SK-N-SH (cell line): ENCODE results near the gene RUFY2.

Experiments
- CHD2 ChIP-seq: fragments of 150-350 bp; IDR thresholded peaks from 2 replicates; pipeline ENCODE4 v1.6.1; 2018; ENCODE audit warnings: low read length; ENCODE audit not compliant: partially characterized antibody
- JUND ChIP-seq: IDR thresholded peaks from 2 replicates; pipeline ENCODE4 v1.4.0; 2012
- MXI1 ChIP-seq: IDR thresholded peaks from 2 replicates; pipeline ENCODE4 v1.6.1; 2012; ENCODE audit warnings: mild to moderate bottlenecking, low read depth, low read length, improper control_type of control experiment
- NFIC ChIP-seq: IDR thresholded peaks from 2 replicates; pipeline ENCODE4 v1.4.0; 2012; ENCODE audit warnings: borderline replicate concordance
- POLR2AphosphoS5 ChIP-seq: IDR thresholded peaks from 2 replicates; pipeline ENCODE4 v1.6.1; 2012; ENCODE audit warnings: low read depth, low read length
- RCOR1 ChIP-seq: fragments of 150-350 bp; IDR thresholded peaks from 2 replicates; pipeline ENCODE4 v1.6.1; 2017; ENCODE audit warnings: antibody characterized with exemption, low read length
- SIN3A ChIP-seq: IDR thresholded peaks from 2 replicates; pipeline ENCODE4 v1.6.1; 2012; ENCODE audit warnings: low read depth, mild to moderate bottlenecking, low read length, moderate library complexity, borderline replicate concordance
- TAF1 ChIP-seq: IDR thresholded peaks from 2 replicates; pipeline ENCODE4 v1.6.1; 2012; ENCODE audit warnings: low read depth, mild to moderate bottlenecking, low read length, moderate library complexity, borderline replicate concordance
- USF1 ChIP-seq: IDR thresholded peaks from 2 replicates; pipeline ENCODE4 v1.4.0; 2012; ENCODE audit warnings: low read depth, borderline replicate concordance
- YY1 ChIP-seq: IDR thresholded peaks from 2 replicates; pipeline ENCODE4 v1.4.0; 2012; ENCODE audit warnings: low read depth, mild to moderate bottlenecking
- TF ChIP-seq, protein P1 (sequence below): fragments of 200-600 bp; sonication (generic); IDR thresholded peaks from 2 replicates; pipeline ENCODE4 v1.6.1; 2017; ENCODE audit warnings: antibody characterized with exemption, mild to moderate bottlenecking, moderate library complexity
- TF ChIP-seq, protein P2 (sequence below): IDR thresholded peaks from 2 replicates; pipeline ENCODE4; 2012

- TF ChIP-seq YY1 (no peak), POLR2AphosphoS5 (no peak), SIN3A (no peak), MXI1 (no peak), CHD2 (no peak), USF1 (no peak), TAF1 (no peak), NFIC (no peak), JUND (no peak; the same call in 1 of the 2 replicates), RCOR1 (no peak)
- TF ChIP-seq, protein P1, sequence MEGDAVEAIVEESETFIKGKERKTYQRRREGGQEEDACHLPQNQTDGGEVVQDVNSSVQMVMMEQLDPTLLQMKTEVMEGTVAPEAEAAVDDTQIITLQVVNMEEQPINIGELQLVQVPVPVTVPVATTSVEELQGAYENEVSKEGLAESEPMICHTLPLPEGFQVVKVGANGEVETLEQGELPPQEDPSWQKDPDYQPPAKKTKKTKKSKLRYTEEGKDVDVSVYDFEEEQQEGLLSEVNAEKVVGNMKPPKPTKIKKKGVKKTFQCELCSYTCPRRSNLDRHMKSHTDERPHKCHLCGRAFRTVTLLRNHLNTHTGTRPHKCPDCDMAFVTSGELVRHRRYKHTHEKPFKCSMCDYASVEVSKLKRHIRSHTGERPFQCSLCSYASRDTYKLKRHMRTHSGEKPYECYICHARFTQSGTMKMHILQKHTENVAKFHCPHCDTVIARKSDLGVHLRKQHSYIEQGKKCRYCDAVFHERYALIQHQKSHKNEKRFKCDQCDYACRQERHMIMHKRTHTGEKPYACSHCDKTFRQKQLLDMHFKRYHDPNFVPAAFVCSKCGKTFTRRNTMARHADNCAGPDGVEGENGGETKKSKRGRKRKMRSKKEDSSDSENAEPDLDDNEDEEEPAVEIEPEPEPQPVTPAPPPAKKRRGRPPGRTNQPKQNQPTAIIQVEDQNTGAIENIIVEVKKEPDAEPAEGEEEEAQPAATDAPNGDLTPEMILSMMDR: no peak
- TF ChIP-seq, protein P2, sequence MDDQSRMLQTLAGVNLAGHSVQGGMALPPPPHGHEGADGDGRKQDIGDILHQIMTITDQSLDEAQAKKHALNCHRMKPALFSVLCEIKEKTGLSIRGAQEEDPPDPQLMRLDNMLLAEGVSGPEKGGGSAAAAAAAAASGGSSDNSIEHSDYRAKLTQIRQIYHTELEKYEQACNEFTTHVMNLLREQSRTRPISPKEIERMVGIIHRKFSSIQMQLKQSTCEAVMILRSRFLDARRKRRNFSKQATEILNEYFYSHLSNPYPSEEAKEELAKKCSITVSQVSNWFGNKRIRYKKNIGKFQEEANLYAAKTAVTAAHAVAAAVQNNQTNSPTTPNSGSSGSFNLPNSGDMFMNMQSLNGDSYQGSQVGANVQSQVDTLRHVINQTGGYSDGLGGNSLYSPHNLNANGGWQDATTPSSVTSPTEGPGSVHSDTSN: no peak; the same call in 1 of the 2 replicates
Measured at GRCh38 chr10:68333058-68333395, 74.0 kb downstream of the RUFY2 start.
